H1 (cell line): ENCODE data around the gene CAPZB. TPM values are rescaled to one million over a fixed set of nuclear protein-coding genes. Genes with fewer than 3 reads are reported as not detected.
A peak's percentile ranks its signal among the peaks of the same experiment; 100 is the strongest.

ENCODE experiments used
- CTCF ChIA-PET: fragments of 300-600 bp; sonication (Branson Sonifier 250); formaldehyde crosslinking; loops from one replicate; lab custom pipeline; 2021; ENCODE audit not compliant: partially characterized antibody; lab: Charles Lee
- POLR2A ChIA-PET: fragments of 300-600 bp; sonication (Branson Sonifier 250); formaldehyde crosslinking; loops from one replicate; lab custom pipeline; 2021; ENCODE audit warnings: inconsistent platforms; ENCODE audit not compliant: partially characterized antibody; lab: Charles Lee
- DNase-seq, 2 experiments: peaks; one replicate each; pipeline versions ENCODE4 v3.0.0 to v3.0.0-alpha.2; 2010 to 2022; ENCODE audit warnings: low spot score in 2 of 2, low read depth in 1 of 2, mixed read lengths in 1 of 2
- FAIRE-seq: peaks from 2 replicates; lab custom pipeline; 2011; peaks lifted over from hg19 to GRCh38; lab: Jason Lieb, UNC
- H2AFZ ChIP-seq: 2 replicates; pipeline ENCODE4 v1.8.1; 2012; ENCODE audit warnings: low read length, inconsistent platforms
- H2AK5ac ChIP-seq: 2 replicates; pipeline ENCODE4 v1.6.1; 2013; ENCODE audit warnings: low read depth, low read length
- H2BK120ac ChIP-seq: replicated peaks from 2 replicates; pipeline ENCODE3; 2013; ENCODE audit warnings: low read depth, low read length, inconsistent platforms
- H2BK12ac ChIP-seq: 2 replicates; pipeline ENCODE4 v1.6.1; 2013; ENCODE audit warnings: low read depth, low read length
- H2BK15ac ChIP-seq: 2 replicates; pipeline ENCODE4 v1.6.1; 2013; ENCODE audit warnings: low read length
- H2BK20ac ChIP-seq: 2 replicates; pipeline ENCODE4 v1.6.1; 2013; ENCODE audit warnings: low read length
- H2BK5ac ChIP-seq: 2 replicates; pipeline ENCODE4 v1.6.1; 2013; ENCODE audit warnings: low read depth, low read length
- H3K14ac ChIP-seq: 2 replicates; pipeline ENCODE4 v1.6.1; 2013; ENCODE audit warnings: inconsistent platforms; ENCODE audit not compliant: insufficient read length
- H3K18ac ChIP-seq: 2 replicates; pipeline ENCODE4 v1.6.1; 2013; ENCODE audit warnings: low read length; ENCODE audit errors: extremely low read depth
- H3K23ac ChIP-seq: 2 replicates; pipeline ENCODE4 v1.6.1; 2013; ENCODE audit warnings: inconsistent platforms; ENCODE audit not compliant: insufficient read length
- H3K23me2 ChIP-seq: 2 replicates; pipeline ENCODE4 v1.6.1; 2013; ENCODE audit warnings: low read depth, low read length
- H3K27ac ChIP-seq: 2 replicates; pipeline ENCODE4 v1.6.1; 2011; ENCODE audit warnings: low read depth, low read length, inconsistent platforms
- H3K27me3 ChIP-seq, 4 experiments: replicated peaks in 1 of 4; 1 replicate in 1 of 4; 2 replicates in 3 of 4; pipeline versions ENCODE4 v1.6.1 to v1.8.1; 2011 to 2013; ENCODE audit warnings: low read length in 3 of 4, mild to moderate bottlenecking in 3 of 4, inconsistent platforms in 2 of 4, mixed read lengths in 2 of 4, moderate library complexity in 1 of 4; ENCODE audit not compliant: control insufficient read depth in 3 of 4, insufficient read depth in 3 of 4; ENCODE audit errors: extremely low read depth in 1 of 4
- H3K36me3 ChIP-seq, 4 experiments: 2 replicates each; pipeline versions ENCODE4 v1.6.1 to v1.8.1; 2011 to 2013; ENCODE audit warnings: mild to moderate bottlenecking in 4 of 4, low read length in 3 of 4, moderate library complexity in 2 of 4, control low read depth in 1 of 4, inconsistent platforms in 1 of 4; ENCODE audit not compliant: insufficient read depth in 4 of 4, control insufficient read depth in 2 of 4
- H3K4ac ChIP-seq: replicated peaks from 2 replicates; pipeline ENCODE3; 2013; ENCODE audit warnings: low read length, low read depth, mixed read lengths, inconsistent platforms; ENCODE audit not compliant: insufficient read length
- H3K4me1 ChIP-seq, 4 experiments: replicated peaks in 1 of 4; 1 replicate in 1 of 4; 2 replicates in 3 of 4; pipeline versions ENCODE4 v1.6.1 to v1.8.1; 2011 to 2013; ENCODE audit warnings: low read length in 3 of 4, inconsistent platforms in 2 of 4, mixed read lengths in 1 of 4; ENCODE audit not compliant: insufficient read depth in 4 of 4, control insufficient read depth in 3 of 4
- H3K4me2 ChIP-seq, 2 experiments: 2 replicates each; pipeline versions ENCODE4 v1.6.1 to v1.8.1; 2011 to 2013; ENCODE audit warnings: low read depth in 2 of 2, low read length in 2 of 2, control low read depth in 1 of 2, inconsistent platforms in 1 of 2, mild to moderate bottlenecking in 1 of 2; ENCODE audit not compliant: insufficient read depth in 1 of 2
- H3K4me3 ChIP-seq, 4 experiments: fragments of 200-600, 300-600 bp in 1 of 4; sonication (generic), shearing (Covaris generic), sonication (Bioruptor Twin) in 1 of 4; 2 replicates each; pipeline versions ENCODE4 v1.5.1 to v1.8.1; 2011 to 2016; ENCODE audit warnings: low read length in 4 of 4, low read depth in 3 of 4, control low read depth in 2 of 4, inconsistent platforms in 2 of 4, mild to moderate bottlenecking in 2 of 4, mixed read lengths in 1 of 4, moderate library complexity in 1 of 4; ENCODE audit not compliant: insufficient read depth in 2 of 4; ENCODE audit errors: extremely low read depth in 1 of 4
- H3K56ac ChIP-seq: replicated peaks from 2 replicates; pipeline ENCODE3; 2013; ENCODE audit warnings: low read depth, mild to moderate bottlenecking, mixed read lengths, low read length, inconsistent platforms; ENCODE audit not compliant: insufficient read length
- H3K79me1 ChIP-seq: 2 replicates; pipeline ENCODE4 v1.6.1; 2013; ENCODE audit warnings: low read depth, low read length, control low read depth
- H3K79me2 ChIP-seq, 2 experiments: 2 replicates each; pipeline versions ENCODE4 v1.6.1 to v1.8.1; 2012 to 2013; ENCODE audit warnings: low read length in 2 of 2, mild to moderate bottlenecking in 2 of 2, inconsistent platforms in 1 of 2; ENCODE audit not compliant: insufficient read depth in 2 of 2, control insufficient read depth in 1 of 2
- H3K9ac ChIP-seq, 4 experiments: replicated peaks in 1 of 4; 1 replicate in 1 of 4; 2 replicates in 3 of 4; pipeline versions ENCODE4 v1.6.1 to v1.8.1; 2011 to 2013; ENCODE audit warnings: low read depth in 3 of 4, low read length in 3 of 4, control low read depth in 2 of 4, mild to moderate bottlenecking in 2 of 4, moderate library complexity in 2 of 4, inconsistent platforms in 1 of 4; ENCODE audit errors: extremely low read depth in 1 of 4
- H3K9me3 ChIP-seq, 2 experiments: 2 replicates each; pipeline versions ENCODE4 v1.6.1 to v1.8.1; 2012 to 2013; ENCODE audit warnings: mild to moderate bottlenecking in 2 of 2, moderate library complexity in 2 of 2, control low read depth in 1 of 2, inconsistent platforms in 1 of 2, low read depth in 1 of 2, low read length in 1 of 2, mixed read lengths in 1 of 2; ENCODE audit not compliant: insufficient read depth in 2 of 2
- H4K20me1 ChIP-seq, 2 experiments: replicated peaks in 1 of 2; 2 replicates each; pipeline versions ENCODE3 to v1.8.1; 2011 to 2013; ENCODE audit warnings: inconsistent platforms in 2 of 2, low read length in 2 of 2, mild to moderate bottlenecking in 1 of 2; ENCODE audit not compliant: insufficient read depth in 2 of 2, control insufficient read depth in 1 of 2
- H4K5ac ChIP-seq: 2 replicates; pipeline ENCODE4 v1.6.1; 2013; ENCODE audit warnings: low read length, low read depth, mixed read lengths, inconsistent platforms; ENCODE audit not compliant: insufficient read length
- H4K8ac ChIP-seq: 2 replicates; pipeline ENCODE4 v1.8.0; 2013; ENCODE audit warnings: mild to moderate bottlenecking, moderate library complexity, low read length, inconsistent platforms; ENCODE audit not compliant: insufficient read depth; ENCODE audit errors: extremely low read depth
- H4K91ac ChIP-seq: replicated peaks from 2 replicates; pipeline ENCODE3; 2013; ENCODE audit warnings: low read length, mixed read lengths, inconsistent platforms; ENCODE audit not compliant: insufficient read length
- POU5F1 ChIP-seq: IDR thresholded peaks from 2 replicates; pipeline ENCODE4 v1.6.1; 2011; ENCODE audit warnings: low read depth, mild to moderate bottlenecking, low read length, moderate library complexity
- WGBS, 2 experiments: shearing (Covaris generic) in 1 of 2; methylation state at CpG; one replicate each; pipeline versions ENCODE4 v1.1.6 to v1.1.7; 2013 to 2015; ENCODE audit warnings: low lambda C conversion rate in 2 of 2, mixed read lengths in 2 of 2, inconsistent platforms in 1 of 2, low coverage in 1 of 2, missing lambda C conversion rate in 1 of 2; ENCODE audit not compliant: insufficient replicate concordance in 2 of 2, insufficient coverage in 1 of 2, insufficient read length in 1 of 2; ENCODE audit errors: extremely low coverage in 1 of 2, missing lambda C conversion rate in 1 of 2; 5-methylcytosine and 5-hydroxymethylcytosine counted together
- polyA plus RNA-seq, 7 experiments: library from polyadenylated mRNA; depleted of rRNA in 3 of 7; stranded (reverse) in 5 of 7; unstranded in 2 of 7; fragments of >200 nt in 5 of 7; fragments of 200-250 nt in 2 of 7; gene quantifications; 1 replicate in 5 of 7; 2 replicates in 1 of 7; 4 replicates in 1 of 7; pipeline versions ENCODE4 v1.2.1 to v1.2.3, GENCODE V29; 2011 to 2013; ENCODE audit warnings: missing spikeins in 2 of 7, mixed read lengths in 2 of 7
- total RNA-seq: library from RNA; stranded (reverse); fragmentation: NEBNext Ultra II Directional; extraction: Animal tissue kit (Norgen Biotek cat#: 25700); gene quantifications from 2 replicates; pipeline ENCODE4 v1.2.1, GENCODE V29; 2021
- TF ChIP-seq, protein P1 (sequence below), 3 experiments: IDR thresholded peaks; 1 replicate in 2 of 3; 2 replicates in 1 of 3; pipeline versions ENCODE4 v1.5.1 to v1.6.1; 2011; ENCODE audit warnings: low read length in 3 of 3, mild to moderate bottlenecking in 3 of 3, inconsistent platforms in 2 of 3, low read depth in 1 of 3, moderate library complexity in 1 of 3; ENCODE audit not compliant: insufficient read depth in 1 of 3; ENCODE audit errors: control extremely low read depth in 1 of 3

Gene CAPZB
- total and polyA plus RNA-seq, 2 of the 8 experiments (the other 6 are each of a cell fraction or from before 2014, with no cell fraction given): 162 to 371 TPM

- no peak overlapping the region for H3K18ac ChIP-seq
- no peak overlapping the region for H2BK20ac ChIP-seq
- peak overlapping the region in 1 of 2 experiments; percentile 12; a peak in 1 of 4 replicates for H3K4me2 ChIP-seq
- H3K23ac ChIP-seq: no peak overlapping the region
- H2BK15ac ChIP-seq: no peak overlapping the region
- H4K91ac ChIP-seq: no peak overlapping the region
- no peak overlapping the region for H4K5ac ChIP-seq
- no peak overlapping the region for H2AFZ ChIP-seq
- ChIA-PET POLR2A (interaction anchor here (1.0 to 1.8 kb wide), 3 partner anchors 10 to 26 kb away, joined by 3 to 7 read pairs (median 3); no protein-coding TSS in a partner anchor), CTCF (interaction anchor here (0.6 to 9.9 kb wide), 17 partner anchors 8 to 260 kb away, joined by 3 to 97 read pairs (median 4); no protein-coding TSS in a partner anchor)
- H3K4me1 ChIP-seq: peaks cover 23 to 39% (median 28%) of the 10 kb centered on the region in 4 experiments
- no peak overlapping the region for H3K4me3 ChIP-seq
- no peak overlapping the region for H3K9ac ChIP-seq
- H3K79me1 ChIP-seq: peaks cover 30% of the 10 kb centered on the region
- 0 out of 2 replicates have a peak overlapping the region, but pooled peaks have one; percentile 16 for H2AK5ac ChIP-seq
- peak overlapping the region; percentile 55 for H2BK5ac ChIP-seq
- 87% methylated on average over 7 of the region's 7 CpGs; no CpG with 5 or more reads in 1 of the 2 experiments for WGBS, 2 experiments
- DNase-seq: no peak
- no peaks in the 10 kb centered on the region for H3K9me3 ChIP-seq
- no peak overlapping the region for H3K56ac ChIP-seq
- no peaks in the 10 kb centered on the region for H3K27me3 ChIP-seq
- H3K27ac ChIP-seq: no peak overlapping the region
- no peak for FAIRE-seq
- no peaks in the 10 kb centered on the region for H3K23me2 ChIP-seq
- H3K14ac ChIP-seq: no peak overlapping the region
- H2BK12ac ChIP-seq: 0 out of 2 replicates have a peak overlapping the region, but pooled peaks have one; percentile 51
- peaks cover 24 to 30% of the 10 kb centered on the region in 2 experiments for H4K20me1 ChIP-seq
- peak overlapping the region; percentile 37; the same call in 1 of the 2 replicates for H4K8ac ChIP-seq
- peaks cover 0 to 87% of the 10 kb centered on the region in 2 experiments; a peak in 3 of 4 replicates for H3K79me2 ChIP-seq
- no peaks in the 10 kb centered on the region for H3K36me3 ChIP-seq
- no peak overlapping the region for H3K4ac ChIP-seq
- H2BK120ac ChIP-seq: no peak overlapping the region
- TF ChIP-seq POU5F1: no peak
- TF ChIP-seq, protein P1, sequence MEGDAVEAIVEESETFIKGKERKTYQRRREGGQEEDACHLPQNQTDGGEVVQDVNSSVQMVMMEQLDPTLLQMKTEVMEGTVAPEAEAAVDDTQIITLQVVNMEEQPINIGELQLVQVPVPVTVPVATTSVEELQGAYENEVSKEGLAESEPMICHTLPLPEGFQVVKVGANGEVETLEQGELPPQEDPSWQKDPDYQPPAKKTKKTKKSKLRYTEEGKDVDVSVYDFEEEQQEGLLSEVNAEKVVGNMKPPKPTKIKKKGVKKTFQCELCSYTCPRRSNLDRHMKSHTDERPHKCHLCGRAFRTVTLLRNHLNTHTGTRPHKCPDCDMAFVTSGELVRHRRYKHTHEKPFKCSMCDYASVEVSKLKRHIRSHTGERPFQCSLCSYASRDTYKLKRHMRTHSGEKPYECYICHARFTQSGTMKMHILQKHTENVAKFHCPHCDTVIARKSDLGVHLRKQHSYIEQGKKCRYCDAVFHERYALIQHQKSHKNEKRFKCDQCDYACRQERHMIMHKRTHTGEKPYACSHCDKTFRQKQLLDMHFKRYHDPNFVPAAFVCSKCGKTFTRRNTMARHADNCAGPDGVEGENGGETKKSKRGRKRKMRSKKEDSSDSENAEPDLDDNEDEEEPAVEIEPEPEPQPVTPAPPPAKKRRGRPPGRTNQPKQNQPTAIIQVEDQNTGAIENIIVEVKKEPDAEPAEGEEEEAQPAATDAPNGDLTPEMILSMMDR (IDR thresholded peaks at IDR 0.05; ENCODE audit: control extremely low read depth in 1 of 3, insufficient read depth in 1 of 3, low read depth in 1 of 3, low read length in 3 of 3): no peak
Measured at GRCh38 chr1:19402031-19402813, 83.1 kb downstream of the CAPZB start.
